ENCODE data around the gene SLC11A2.

GRCh38 chr12:51001799-51002198 is 24.4 kb downstream of the SLC11A2 start:
- TF ChIP-seq CTCF (optimal IDR thresholded peaks at IDR 0.05 in 1 of 3, IDR thresholded peaks at IDR 0.05 in 1 of 3, conservative IDR thresholded peaks at IDR 0.05 in 1 of 3; ENCODE audit: extremely low read depth in 1 of 3, insufficient read depth in 2 of 3, low read length in 3 of 3) (no peak), EZH2 (IDR thresholded peaks at IDR 0.05; ENCODE audit: low read length) (no peak)
